B cell (primary cell): Measurements from ENCODE around the gene GALC. TPM values are rescaled to one million over a fixed set of nuclear protein-coding genes. Genes with fewer than 3 reads are reported as not detected.

Experiments
- ATAC-seq: fragments of 200-7000 bp; cut with Tn5 transposase; one replicate; pipeline ENCODE4 v1.10.0; 2021; ENCODE audit warnings: low read depth, mild to moderate bottlenecking, moderate number of reproducible peaks, moderate library complexity
- CTCF ChIA-PET: fragments of 350-600 bp; sonication (Branson Sonifier 250); formaldehyde crosslinking; loops from one replicate; lab custom pipeline; 2021; ENCODE audit warnings: antibody characterized with exemption, inconsistent platforms; lab: Charles Lee
- POLR2A ChIA-PET: fragments of 350-600 bp; sonication (Branson Sonifier 250); formaldehyde crosslinking; loops from one replicate; lab custom pipeline; 2021; ENCODE audit warnings: antibody characterized with exemption; lab: Charles Lee
- DNase-seq: peaks from one replicate; pipeline ENCODE4 v3.0.0; 2013
- H2AFZ ChIP-seq: 2 replicates; pipeline ENCODE4 v1.6.1; 2012; ENCODE audit warnings: mild to moderate bottlenecking, low read depth, low read length; ENCODE audit not compliant: insufficient read depth, poor library complexity, severe bottlenecking
- H3K27ac ChIP-seq, 2 donors: 1 replicate in 1 of 2; 2 replicates in 1 of 2; pipeline ENCODE4 v1.5.1; 2012 to 2013; ENCODE audit warnings: low read length in 2 of 2, mild to moderate bottlenecking in 2 of 2, moderate library complexity in 1 of 2
- H3K27me3 ChIP-seq, 4 experiments: fragments of 200-600 bp in 1 of 4; sonication (generic) in 1 of 4; replicated peaks in 1 of 4; 1 replicate in 2 of 4; 2 replicates in 2 of 4; pipeline versions ENCODE4 v1.6.1 to v1.7.0; 2013 to 2016; ENCODE audit warnings: low read length in 3 of 4, mild to moderate bottlenecking in 2 of 4, mixed read lengths in 1 of 4, moderate library complexity in 1 of 4; ENCODE audit not compliant: insufficient read depth in 4 of 4, control insufficient read depth in 3 of 4; ENCODE audit errors: control extremely low read depth in 1 of 4
- H3K36me3 ChIP-seq, 2 experiments: replicated peaks in 1 of 2; 1 replicate in 1 of 2; 2 replicates in 1 of 2; pipeline versions ENCODE4 v1.6.1 to v1.7.1; 2013; ENCODE audit warnings: low read length in 1 of 2; ENCODE audit not compliant: insufficient read depth in 2 of 2, control insufficient read depth in 1 of 2; ENCODE audit errors: control extremely low read depth in 1 of 2, extremely low read depth in 1 of 2
- H3K4me1 ChIP-seq, 2 donors: fragments of 200-600 bp in 1 of 2; sonication (generic) in 1 of 2; 1 replicate in 1 of 2; 2 replicates in 1 of 2; pipeline versions ENCODE4 v1.5.1 to v1.6.1; 2013 to 2017; ENCODE audit warnings: low read length in 2 of 2; ENCODE audit not compliant: control insufficient read depth in 2 of 2, insufficient read depth in 2 of 2
- H3K4me2 ChIP-seq: replicated peaks from 2 replicates; pipeline ENCODE3; 2012; ENCODE audit warnings: mild to moderate bottlenecking, low read depth, low read length; ENCODE audit not compliant: poor library complexity, severe bottlenecking
- H3K4me3 ChIP-seq, 5 experiments: fragments of 200-600 bp in 1 of 5; sonication (generic) in 1 of 5; 1 replicate in 3 of 5; 2 replicates in 2 of 5; pipeline versions ENCODE4 v1.5.1 to v1.7.0; 2011 to 2016; ENCODE audit warnings: low read length in 4 of 5, mild to moderate bottlenecking in 4 of 5, low read depth in 2 of 5, control low read depth in 1 of 5, moderate library complexity in 1 of 5; ENCODE audit not compliant: insufficient read depth in 1 of 5; ENCODE audit errors: control extremely low read depth in 1 of 5, extremely low read depth in 1 of 5
- H3K79me2 ChIP-seq: fragments of 200-600 bp; sonication (generic); one replicate; pipeline ENCODE4 v1.6.0; 2016; ENCODE audit warnings: low read length; ENCODE audit not compliant: control insufficient read depth, insufficient read depth
- H3K9ac ChIP-seq: fragments of 200-600 bp; sonication (generic); 2 replicates; pipeline ENCODE4 v1.6.1; 2017; ENCODE audit warnings: mild to moderate bottlenecking, low read length, moderate library complexity
- H3K9me3 ChIP-seq, 3 donors: one replicate each; pipeline versions ENCODE4 v1.6.1 to v1.7.1; 2013; ENCODE audit warnings: low read length in 2 of 3; ENCODE audit not compliant: control insufficient read depth in 2 of 3, insufficient read depth in 1 of 3; ENCODE audit errors: control extremely low read depth in 1 of 3
- H4K20me1 ChIP-seq: 2 replicates; pipeline ENCODE4 v1.6.0; 2012; ENCODE audit warnings: mild to moderate bottlenecking, low read length; ENCODE audit not compliant: insufficient read depth, control insufficient read depth, poor library complexity, severe bottlenecking
- H3K27ac Mint-ChIP-seq: one replicate; pipeline ENCODE4 v1.8.0; 2021; ENCODE audit warnings: mixed read lengths
- H3K27me3 Mint-ChIP-seq: one replicate; pipeline ENCODE4 v1.8.0; 2021; ENCODE audit warnings: mixed read lengths
- H3K4me1 Mint-ChIP-seq: one replicate; pipeline ENCODE4 v1.8.0; 2021; ENCODE audit warnings: mixed read lengths
- H3K4me3 Mint-ChIP-seq: one replicate; pipeline ENCODE4 v1.8.0; 2021; ENCODE audit warnings: mixed read lengths
- H3K9me3 Mint-ChIP-seq: one replicate; pipeline ENCODE4 v1.8.0; 2022; ENCODE audit warnings: mixed read lengths; ENCODE audit not compliant: insufficient read depth
- CTCF ChIP-seq: fragments of 200-600 bp; IDR thresholded peaks from one replicate; pipeline ENCODE4 v1.8.0; 2022; ENCODE audit warnings: antibody characterized with exemption, mild to moderate bottlenecking
- EZH2 ChIP-seq: IDR thresholded peaks from 2 replicates; pipeline ENCODE4 v1.6.1; 2012; ENCODE audit warnings: borderline replicate concordance, low read depth, mild to moderate bottlenecking, moderate library complexity, low read length; ENCODE audit not compliant: insufficient read depth, poor library complexity, severe bottlenecking
- WGBS: methylation state at CpG from one replicate; pipeline ENCODE4 v1.1.5; 2013; ENCODE audit warnings: missing lambda C conversion rate; ENCODE audit not compliant: insufficient coverage; 5-methylcytosine and 5-hydroxymethylcytosine counted together
- intact Hi-C: fragments of 100-400 bp; cut with micrococcal nuclease; formaldehyde crosslinking; loops from one replicate; pipeline ENCODE4 v1.10.0; 2022
- polyA plus RNA-seq: library from polyadenylated mRNA; depleted of rRNA; stranded (reverse); fragments of >200 nt; gene quantifications from 2 replicates; pipeline ENCODE4 v1.2.3, GENCODE V29; 2012
- total RNA-seq, 2 donors: library from RNA; stranded (reverse); fragments of 120-200 nt in 1 of 2; gene quantifications; 1 replicate in 1 of 2; 2 replicates in 1 of 2; pipeline versions ENCODE4 v1.2.3 to v1.2.4, GENCODE V29; 2013 to 2022

GALC gene
- total and polyA plus RNA-seq, 2 donors (not counting 1 experiment from before 2014, with no cell fraction given) = 4.9 to 17.8 TPM

GRCh38 chr14:88029500-88029899 lies 36.5 kb upstream of the GALC start:
- Histone ChIP-seq H3K79me2 (no peaks in the 10 kb centered on the region), H3K4me2 (no peak overlapping the region), H2AFZ (no peak overlapping the region), H3K9me3 (no peaks in the 10 kb centered on the region), H4K20me1 (no peaks in the 10 kb centered on the region), H3K4me3 (no peak overlapping the region), H3K9ac (no peak overlapping the region), H3K27me3 (no peaks in the 10 kb centered on the region), H3K4me1 (peaks cover 5 to 11% of the 10 kb centered on the region in 2 donors), H3K27ac (no peak overlapping the region), H3K36me3 (no peaks in the 10 kb centered on the region)
- Mint-ChIP-seq H3K4me1 (peaks cover 15% of the 10 kb centered on the region), H3K9me3 (no peaks in the 10 kb centered on the region), H3K27ac (no peak overlapping the region), H3K4me3 (no peak overlapping the region), H3K27me3 (no peaks in the 10 kb centered on the region)
- no peak for ATAC-seq
- DNase-seq = no peak
- intact Hi-C loops = no loop called here
- CTCF ChIA-PET = interaction anchor here (1.2 kb wide), 1 partner anchor 15 kb away, joined by 3 read pairs; no protein-coding TSS in a partner anchor
- POLR2A ChIA-PET = no interaction called here
- 83% methylated on average over 1 of the region's 2 CpGs for WGBS
- TF ChIP-seq CTCF (no peak), EZH2 (no peak)

DNA sequence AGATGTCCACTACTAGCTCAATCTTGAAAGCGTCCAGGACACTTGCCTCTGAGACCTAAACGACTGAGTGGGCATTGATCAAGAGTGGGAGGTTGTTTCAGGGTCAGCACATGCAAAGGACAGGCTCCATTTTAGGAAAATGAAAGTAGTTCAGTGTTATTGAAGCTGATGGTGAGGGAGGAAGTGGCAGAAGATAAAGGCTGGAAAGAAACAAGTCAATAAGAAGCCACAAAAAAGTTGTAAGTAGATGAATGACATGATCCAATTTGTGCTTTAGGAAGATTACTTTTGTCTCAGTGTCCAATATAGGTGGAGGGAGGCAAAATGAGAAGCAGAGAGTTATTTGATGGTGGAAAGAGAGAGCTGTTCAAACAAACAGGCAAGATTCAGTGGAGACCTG lies 33.9 kb upstream of the GALC start:
- H2AFZ ChIP-seq = no peak overlapping the region
- H3K79me2 ChIP-seq = no peaks in the 10 kb centered on the region
- POLR2A ChIA-PET = no interaction called here
- 59% methylated on average over 2 of the region's 2 CpGs for WGBS
- ATAC-seq (no peak), DNase-seq (no peak)
- intact Hi-C loops = no loop called here
- no peaks in the 10 kb centered on the region for H3K9me3 Mint-ChIP-seq
- no peak overlapping the region for H3K9ac ChIP-seq
- CTCF ChIA-PET = interaction anchor here (2.4 kb wide), 1 partner anchor 12 kb away, joined by 13 read pairs; no protein-coding TSS in a partner anchor
- peaks cover 26% of the 10 kb centered on the region for H3K4me1 Mint-ChIP-seq
- H3K4me1 ChIP-seq = peaks cover 11 to 17% of the 10 kb centered on the region in 2 donors
- H4K20me1 ChIP-seq = no peaks in the 10 kb centered on the region
- H3K4me2 ChIP-seq = no peak overlapping the region
- H3K4me3 Mint-ChIP-seq = no peak overlapping the region
- H3K27me3 ChIP-seq = no peaks in the 10 kb centered on the region
- TF ChIP-seq EZH2 = no peak
- TF ChIP-seq CTCF = no peak
- H3K36me3 ChIP-seq = no peaks in the 10 kb centered on the region
- no peak overlapping the region for H3K27ac Mint-ChIP-seq
- no peaks in the 10 kb centered on the region for H3K9me3 ChIP-seq
- no peak overlapping the region for H3K27ac ChIP-seq
- no peak overlapping the region for H3K4me3 ChIP-seq
- H3K27me3 Mint-ChIP-seq = no peaks in the 10 kb centered on the region
